ENCODE results near the gene GSTCD. TPM values are rescaled to one million over a fixed set of nuclear protein-coding genes. Genes with fewer than 3 reads are reported as not detected.

Gene GSTCD
- total RNA-seq, 1 experiment from 2014 or later = 17.9 TPM

DNA sequence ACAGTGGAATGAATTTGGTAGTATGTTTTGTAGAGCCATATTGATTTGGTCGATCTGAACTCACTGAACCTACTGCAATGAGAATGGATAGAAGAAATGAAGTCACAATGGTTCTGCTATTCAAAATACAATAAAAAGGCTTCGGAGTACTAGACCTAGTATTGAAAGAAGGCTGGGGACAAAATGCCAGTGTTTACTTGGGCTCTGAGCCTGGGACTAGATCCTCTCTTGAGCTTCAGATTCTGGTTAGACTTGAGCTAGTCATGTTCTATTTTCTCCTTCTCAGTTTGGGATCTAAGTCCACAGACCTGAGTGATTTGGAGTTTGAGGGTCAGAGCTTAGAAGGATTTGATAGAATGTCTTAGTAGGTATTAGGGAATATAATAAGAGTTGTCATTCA lies 10.0 kb upstream of the GSTCD start:
- no peak overlapping the region for H3K4ac ChIP-seq (ENCODE audit: low read depth, low read length)
- no peak overlapping the region for H3K18ac ChIP-seq (ENCODE audit: insufficient read length, low read depth, low read length)
- Mint-ChIP-seq H3K9me3 (no peaks in the 10 kb centered on the region), H3K27ac (no peak overlapping the region), H3K4me3 (no peak overlapping the region), H3K27me3 (ENCODE audit: low read depth) (no peaks in the 10 kb centered on the region), H3K36me3 (ENCODE audit: insufficient read depth in 1 of 3, low read depth in 3 of 3) (peaks cover 2 to 19% (median 8%) of the 10 kb centered on the region in 3 experiments; a peak in 5 of 7 replicates), H3K4me1 (no peaks in the 10 kb centered on the region)
- H3T11ph ChIP-seq (ENCODE audit: low read length) = no peak overlapping the region
- no peaks in the 10 kb centered on the region for H3K79me1 ChIP-seq (ENCODE audit: insufficient read depth, low read depth, low read length, poor library complexity, severe bottlenecking)
- no peak for DNase-seq
- no peak overlapping the region for H3K14ac ChIP-seq (ENCODE audit: insufficient read depth, low read length)
- no peak overlapping the region for H2BK120ac ChIP-seq (ENCODE audit: low read depth, low read length, poor library complexity, severe bottlenecking)
- H2AK5ac ChIP-seq (ENCODE audit: insufficient read length, low read length) = no peak overlapping the region
- no peak overlapping the region for H2AFZ ChIP-seq (ENCODE audit: low read length)
- H4K5ac ChIP-seq (ENCODE audit: insufficient read length, low read depth, low read length) = no peak overlapping the region
- H3K56ac ChIP-seq (ENCODE audit: insufficient read length, low read depth, low read length) = no peak overlapping the region
- no peaks in the 10 kb centered on the region for H3K23me2 ChIP-seq (ENCODE audit: insufficient read length, low read depth, low read length, poor library complexity, severe bottlenecking)
- no CpG with 5 or more reads among the region's 2 CpGs for WGBS (ENCODE audit: extremely low coverage, insufficient read length, low lambda C conversion rate)
- no peak overlapping the region for H3K23ac ChIP-seq (ENCODE audit: insufficient read length, low read depth, low read length)
- no peak overlapping the region for H2BK20ac ChIP-seq (ENCODE audit: low read depth, low read length, poor library complexity, severe bottlenecking)
- H2BK15ac ChIP-seq (ENCODE audit: low read depth, low read length) = no peak overlapping the region
- no peaks in the 10 kb centered on the region for H4K20me1 ChIP-seq (ENCODE audit: control insufficient read depth, insufficient read depth, insufficient read length)
- no peak overlapping the region for H4K8ac ChIP-seq (replicated peaks; ENCODE audit: insufficient read length, low read depth, low read length)
- no peaks in the 10 kb centered on the region for H3K4me1 ChIP-seq (ENCODE audit: insufficient read depth, low read length)
- H3K27me3 ChIP-seq (ENCODE audit: insufficient read depth, low read length) = no peaks in the 10 kb centered on the region
- no peaks in the 10 kb centered on the region for H3K79me2 ChIP-seq (ENCODE audit: insufficient read depth, low read length)
- H4K91ac ChIP-seq (ENCODE audit: insufficient read length, low read depth, low read length) = no peak overlapping the region
- TF ChIP-seq, protein P1, sequence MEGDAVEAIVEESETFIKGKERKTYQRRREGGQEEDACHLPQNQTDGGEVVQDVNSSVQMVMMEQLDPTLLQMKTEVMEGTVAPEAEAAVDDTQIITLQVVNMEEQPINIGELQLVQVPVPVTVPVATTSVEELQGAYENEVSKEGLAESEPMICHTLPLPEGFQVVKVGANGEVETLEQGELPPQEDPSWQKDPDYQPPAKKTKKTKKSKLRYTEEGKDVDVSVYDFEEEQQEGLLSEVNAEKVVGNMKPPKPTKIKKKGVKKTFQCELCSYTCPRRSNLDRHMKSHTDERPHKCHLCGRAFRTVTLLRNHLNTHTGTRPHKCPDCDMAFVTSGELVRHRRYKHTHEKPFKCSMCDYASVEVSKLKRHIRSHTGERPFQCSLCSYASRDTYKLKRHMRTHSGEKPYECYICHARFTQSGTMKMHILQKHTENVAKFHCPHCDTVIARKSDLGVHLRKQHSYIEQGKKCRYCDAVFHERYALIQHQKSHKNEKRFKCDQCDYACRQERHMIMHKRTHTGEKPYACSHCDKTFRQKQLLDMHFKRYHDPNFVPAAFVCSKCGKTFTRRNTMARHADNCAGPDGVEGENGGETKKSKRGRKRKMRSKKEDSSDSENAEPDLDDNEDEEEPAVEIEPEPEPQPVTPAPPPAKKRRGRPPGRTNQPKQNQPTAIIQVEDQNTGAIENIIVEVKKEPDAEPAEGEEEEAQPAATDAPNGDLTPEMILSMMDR (conservative IDR thresholded peaks at IDR 0.05) = no peak
- H2BK5ac ChIP-seq (ENCODE audit: insufficient read length, low read length) = no peak overlapping the region
- H3K9ac ChIP-seq (ENCODE audit: extremely low read depth, insufficient read length, low read length) = no peak overlapping the region
- H3K9me3 ChIP-seq (ENCODE audit: control insufficient read depth, low read depth, low read length) = no peaks in the 10 kb centered on the region
- no peak overlapping the region for H3K27ac ChIP-seq (ENCODE audit: insufficient read length, low read depth, low read length)
- H2BK12ac ChIP-seq (ENCODE audit: insufficient read length, low read depth, low read length) = no peak overlapping the region
- H3K4me2 ChIP-seq (ENCODE audit: insufficient read depth, insufficient read length, low read length) = no peak overlapping the region
